ENCODE measurements around the gene TSC22D1. TPM values are rescaled to one million over a fixed set of nuclear protein-coding genes. Genes with fewer than 3 reads are reported as not detected.

The TSC22D1 gene
- total RNA-seq, 4 donors from 2014 or later = 70.1 to 194 (median 152) TPM

GRCh38 chr13:44429311-44429710, 146.8 kb downstream of the TSC22D1 start:
- Histone ChIP-seq H3K36me3 (peaks cover 0 to 15% (median 0%) of the 10 kb centered on the region in 3 donors), H3K27me3 (no peaks in the 10 kb centered on the region), H3K4me3 (no peak overlapping the region), H3K27ac (no peak overlapping the region), H3K4me1 (peaks cover 0 to 4% (median 0%) of the 10 kb centered on the region in 4 donors), H3K9me3 (no peaks in the 10 kb centered on the region)
- no peak for TF ChIP-seq POLR2A (IDR thresholded peaks at IDR 0.05)
- TF ChIP-seq CTCF (IDR thresholded peaks at IDR 0.05) = no peak
- DNase-seq = no peak

GRCh38 chr13:44426461-44426860, 149.7 kb downstream of the TSC22D1 start:
- DNase-seq = no peak
- H3K27ac ChIP-seq = no peak overlapping the region
- no peaks in the 10 kb centered on the region for H3K36me3 ChIP-seq
- no peaks in the 10 kb centered on the region for H3K27me3 ChIP-seq
- H3K4me1 ChIP-seq = no peaks in the 10 kb centered on the region
- no peaks in the 10 kb centered on the region for H3K9me3 ChIP-seq
- H3K4me3 ChIP-seq = no peak overlapping the region
- TF ChIP-seq CTCF (IDR thresholded peaks at IDR 0.05) = no peak
- TF ChIP-seq POLR2A (IDR thresholded peaks at IDR 0.05) = no peak

GRCh38 chr13:44425815-44426078, 150.4 kb downstream of the TSC22D1 start:
- Histone ChIP-seq H3K36me3 (no peaks in the 10 kb centered on the region), H3K9me3 (no peaks in the 10 kb centered on the region), H3K27me3 (no peaks in the 10 kb centered on the region), H3K27ac (no peak overlapping the region), H3K4me3 (no peak overlapping the region), H3K4me1 (no peaks in the 10 kb centered on the region)
- DNase-seq = no peak
- TF ChIP-seq POLR2A (IDR thresholded peaks at IDR 0.05) (no peak), CTCF (IDR thresholded peaks at IDR 0.05) (no peak)

GRCh38 chr13:44425041-44425814, 150.9 kb downstream of the TSC22D1 start:
- TF ChIP-seq POLR2A (IDR thresholded peaks at IDR 0.05) (no peak), CTCF (IDR thresholded peaks at IDR 0.05) (no peak)
- no peaks in the 10 kb centered on the region for H3K27me3 ChIP-seq
- H3K4me1 ChIP-seq = no peaks in the 10 kb centered on the region
- H3K27ac ChIP-seq = no peak overlapping the region
- no peaks in the 10 kb centered on the region for H3K36me3 ChIP-seq
- no peak for DNase-seq
- H3K9me3 ChIP-seq = no peaks in the 10 kb centered on the region
- H3K4me3 ChIP-seq = no peak overlapping the region

GRCh38 chr13:44423824-44424223, 152.3 kb downstream of the TSC22D1 start:
- Histone ChIP-seq H3K27ac (no peak overlapping the region), H3K4me1 (no peaks in the 10 kb centered on the region), H3K4me3 (no peak overlapping the region), H3K36me3 (no peaks in the 10 kb centered on the region), H3K9me3 (no peaks in the 10 kb centered on the region), H3K27me3 (no peaks in the 10 kb centered on the region)
- no peak for TF ChIP-seq POLR2A (IDR thresholded peaks at IDR 0.05)
- no peak for TF ChIP-seq CTCF (IDR thresholded peaks at IDR 0.05)
- no peak for DNase-seq

Measured in Peyer's patch (tissue), 4 donors.